IPS DF 6.9 (cell line): ENCODE measurements around the gene CUX1.

Experiments used
- DNase-seq: peaks from one replicate; pipeline ENCODE4 v3.0.0-alpha.2; 2013; ENCODE audit warnings: low read depth, low spot score
- H3K27ac ChIP-seq: one replicate; pipeline ENCODE4 v1.5.1; 2013; ENCODE audit warnings: low read length, control low read depth
- H3K27me3 ChIP-seq: 2 replicates; pipeline ENCODE4 v1.6.1; 2013; ENCODE audit warnings: mild to moderate bottlenecking, low read length; ENCODE audit not compliant: control insufficient read depth, insufficient read depth
- H3K36me3 ChIP-seq: 2 replicates; pipeline ENCODE4 v1.6.1; 2013; ENCODE audit warnings: low read length; ENCODE audit not compliant: control insufficient read depth, insufficient read depth
- H3K4me1 ChIP-seq: 2 replicates; pipeline ENCODE4 v1.6.1; 2013; ENCODE audit warnings: low read length; ENCODE audit not compliant: control insufficient read depth, insufficient read depth
- H3K4me3 ChIP-seq: 2 replicates; pipeline ENCODE4 v1.5.1; 2013; ENCODE audit warnings: mild to moderate bottlenecking, low read length
- H3K9me3 ChIP-seq: 2 replicates; pipeline ENCODE4 v1.6.1; 2013; ENCODE audit warnings: low read length, inconsistent platforms; ENCODE audit not compliant: control insufficient read depth, insufficient read depth
- WGBS: extraction: QIAGEN DNeasy Blood & Tissue Kit; methylation state at CpG from one replicate; pipeline ENCODE4 v1.1.7; 2013; ENCODE audit warnings: mixed read lengths, missing lambda C conversion rate; ENCODE audit not compliant: insufficient read length, insufficient coverage; 5-methylcytosine and 5-hydroxymethylcytosine counted together

Gene CUX1

DNA sequence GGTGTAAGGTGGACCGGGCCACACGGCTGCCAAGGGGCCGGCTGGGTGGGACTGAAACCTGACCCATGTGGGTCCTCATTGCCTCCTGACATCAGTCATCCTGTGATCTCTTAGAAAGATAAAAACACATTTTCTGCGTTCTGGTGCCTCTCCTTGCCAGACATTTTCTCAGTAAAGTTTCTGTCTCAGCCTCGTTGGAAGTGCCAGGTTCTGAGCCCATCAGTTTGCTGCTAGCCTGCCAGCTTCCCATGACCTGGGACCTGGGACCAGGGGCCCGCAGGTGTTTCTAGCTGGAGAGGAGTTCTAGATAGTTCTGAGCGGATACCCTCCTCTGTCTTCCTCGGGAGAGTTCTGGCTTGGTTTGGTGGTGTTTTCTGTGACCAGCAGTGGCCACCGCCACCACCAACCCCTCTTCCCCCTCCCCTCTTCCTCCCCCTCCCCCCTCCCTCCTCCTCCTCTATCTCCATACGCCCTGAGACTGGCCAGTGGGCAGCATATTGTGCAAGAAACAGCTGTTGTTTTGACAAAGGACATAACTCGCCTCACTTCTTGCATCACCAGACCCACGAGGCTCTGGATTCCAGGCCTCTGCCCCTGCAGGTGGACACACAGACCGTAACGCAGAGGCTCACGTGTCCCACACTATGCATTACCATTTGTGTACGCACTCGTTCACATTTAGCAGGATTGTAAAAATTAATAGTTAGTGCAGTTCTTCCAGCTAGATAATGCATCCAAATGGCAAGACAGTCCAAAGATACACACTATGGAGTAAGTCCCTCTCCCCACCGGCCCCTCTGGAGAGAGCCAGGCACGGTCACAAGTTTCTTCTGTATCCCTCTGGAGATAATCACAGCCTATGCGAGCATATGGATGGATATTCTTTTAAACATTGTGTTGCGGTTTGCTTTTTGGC is 94.6 kb downstream of the CUX1 start:
- no peaks in the 10 kb centered on the region for H3K9me3 ChIP-seq
- H3K4me1 ChIP-seq: peaks cover 6% of the 10 kb centered on the region; the same call in 1 of the 2 replicates
- H3K27me3 ChIP-seq: no peaks in the 10 kb centered on the region
- no peak for DNase-seq
- H3K27ac ChIP-seq: no peak overlapping the region
- no peak overlapping the region for H3K4me3 ChIP-seq
- H3K36me3 ChIP-seq: no peaks in the 10 kb centered on the region
- WGBS: no CpG with 5 or more reads among the region's 21 CpGs

DNA sequence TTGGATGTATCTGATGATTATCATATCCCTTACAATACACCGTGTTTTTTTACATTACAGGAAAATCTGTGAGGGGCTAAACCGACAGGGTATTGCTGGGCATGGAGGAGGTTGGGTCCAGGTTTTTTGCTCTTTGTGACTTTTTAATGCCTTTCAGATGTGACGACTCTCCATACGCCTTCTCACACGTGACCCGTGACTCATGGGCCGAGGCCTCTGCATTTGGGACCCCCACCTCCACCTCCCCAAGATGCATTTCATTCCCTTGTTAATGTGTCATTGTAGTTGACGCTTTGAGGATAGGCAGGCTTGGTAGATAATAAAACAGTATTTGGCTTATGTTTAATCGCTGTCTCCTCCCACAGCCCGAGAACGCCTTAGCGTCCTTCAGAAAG is 95.3 kb downstream of the CUX1 start:
- WGBS: no CpG with 5 or more reads among the region's 12 CpGs
- Histone ChIP-seq H3K36me3 (no peaks in the 10 kb centered on the region), H3K9me3 (no peaks in the 10 kb centered on the region), H3K27ac (no peak overlapping the region), H3K4me1 (peaks cover 6% of the 10 kb centered on the region; the same call in 1 of the 2 replicates), H3K27me3 (no peaks in the 10 kb centered on the region), H3K4me3 (no peak overlapping the region)
- no peak for DNase-seq

DNA sequence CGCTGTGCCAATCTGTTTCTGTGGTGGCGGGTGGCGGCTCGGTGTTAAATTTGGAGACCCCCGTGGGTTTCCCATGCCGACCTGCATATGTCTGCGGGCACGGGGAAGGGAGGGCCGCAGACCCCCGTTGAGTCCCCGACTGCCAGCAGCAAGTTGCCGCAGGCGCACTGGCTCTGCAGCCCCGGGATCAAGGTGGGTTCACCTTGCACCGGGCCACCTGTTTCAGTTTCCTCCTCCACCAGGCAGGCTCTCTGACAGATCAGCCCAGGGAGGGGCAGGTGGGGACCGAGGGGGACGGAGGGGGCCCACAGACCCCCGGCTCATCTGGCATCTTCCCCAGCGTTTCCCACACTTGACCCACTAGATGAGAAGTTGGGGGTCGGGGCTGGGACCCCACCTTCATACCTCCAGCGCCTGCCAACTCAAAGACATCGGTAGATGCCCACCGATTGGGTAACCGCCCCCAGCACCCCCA is 95.9 kb downstream of the CUX1 start:
- no peak for DNase-seq
- Histone ChIP-seq H3K4me3 (no peak overlapping the region), H3K27me3 (no peaks in the 10 kb centered on the region), H3K9me3 (no peaks in the 10 kb centered on the region), H3K36me3 (0 out of 2 replicates have a peak, but pooled peaks cover 2% of the 10 kb centered on the region), H3K27ac (no peak overlapping the region), H3K4me1 (peaks cover 6% of the 10 kb centered on the region; the same call in 1 of the 2 replicates)
- no CpG with 5 or more reads among the region's 24 CpGs for WGBS

DNA sequence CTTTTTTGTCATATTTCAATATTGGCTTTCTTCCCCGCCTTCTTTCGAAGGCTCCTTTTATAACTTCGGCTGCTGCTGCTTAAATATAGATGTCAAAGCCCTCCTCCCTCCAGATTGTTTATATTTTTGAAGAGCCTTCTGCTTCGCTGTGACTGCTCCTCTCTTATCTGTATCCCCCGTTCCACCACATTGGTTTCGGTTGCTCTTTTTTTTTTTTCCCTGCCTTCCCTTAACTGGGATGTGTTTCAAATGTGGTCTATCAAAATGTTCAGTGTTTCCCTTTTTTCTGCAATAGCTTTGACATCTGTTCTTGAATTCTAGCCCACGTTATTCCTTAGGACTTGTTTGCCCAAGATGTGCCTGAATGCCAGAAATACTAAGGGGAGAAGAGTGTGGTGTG is 96.4 kb downstream of the CUX1 start:
- DNase-seq: no peak

DNA sequence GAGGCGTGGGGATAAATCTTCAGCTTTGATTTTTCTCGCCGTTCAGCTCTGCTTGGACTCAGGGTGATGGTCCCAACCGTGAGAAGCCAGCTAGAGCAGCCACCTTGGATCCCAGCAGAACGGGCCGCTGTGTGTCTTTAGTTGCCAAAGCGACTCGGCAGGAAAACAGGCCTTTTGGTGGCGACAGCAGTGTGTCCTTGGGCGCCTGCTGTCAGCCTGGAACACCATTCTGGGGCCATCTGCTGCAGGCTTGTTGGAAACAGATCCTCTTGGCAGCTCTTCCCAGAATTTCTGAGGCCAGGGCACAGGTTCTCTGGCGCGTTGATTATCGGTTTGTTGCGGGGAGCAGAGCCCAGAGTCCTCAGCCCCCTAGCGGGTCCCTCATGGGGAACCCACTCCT is 97.6 kb downstream of the CUX1 start:
- WGBS: no CpG with 5 or more reads among the region's 15 CpGs
- no peak overlapping the region for H3K4me3 ChIP-seq
- H3K27me3 ChIP-seq: no peaks in the 10 kb centered on the region
- no peak overlapping the region for H3K27ac ChIP-seq
- H3K4me1 ChIP-seq: peaks cover 6% of the 10 kb centered on the region; the same call in 1 of the 2 replicates
- DNase-seq: no peak
- H3K36me3 ChIP-seq: 0 out of 2 replicates have a peak, but pooled peaks cover 2% of the 10 kb centered on the region
- H3K9me3 ChIP-seq: no peaks in the 10 kb centered on the region

More for the DNA sequence above, 96.4 kb downstream of the CUX1 start:
- Histone ChIP-seq H3K9me3 (no peaks in the 10 kb centered on the region), H3K36me3 (0 out of 2 replicates have a peak, but pooled peaks cover 2% of the 10 kb centered on the region), H3K27me3 (no peaks in the 10 kb centered on the region), H3K4me3 (no peak overlapping the region), H3K4me1 (peaks cover 6% of the 10 kb centered on the region; the same call in 1 of the 2 replicates), H3K27ac (no peak overlapping the region)
- WGBS: no CpG with 5 or more reads among the region's 7 CpGs

DNA sequence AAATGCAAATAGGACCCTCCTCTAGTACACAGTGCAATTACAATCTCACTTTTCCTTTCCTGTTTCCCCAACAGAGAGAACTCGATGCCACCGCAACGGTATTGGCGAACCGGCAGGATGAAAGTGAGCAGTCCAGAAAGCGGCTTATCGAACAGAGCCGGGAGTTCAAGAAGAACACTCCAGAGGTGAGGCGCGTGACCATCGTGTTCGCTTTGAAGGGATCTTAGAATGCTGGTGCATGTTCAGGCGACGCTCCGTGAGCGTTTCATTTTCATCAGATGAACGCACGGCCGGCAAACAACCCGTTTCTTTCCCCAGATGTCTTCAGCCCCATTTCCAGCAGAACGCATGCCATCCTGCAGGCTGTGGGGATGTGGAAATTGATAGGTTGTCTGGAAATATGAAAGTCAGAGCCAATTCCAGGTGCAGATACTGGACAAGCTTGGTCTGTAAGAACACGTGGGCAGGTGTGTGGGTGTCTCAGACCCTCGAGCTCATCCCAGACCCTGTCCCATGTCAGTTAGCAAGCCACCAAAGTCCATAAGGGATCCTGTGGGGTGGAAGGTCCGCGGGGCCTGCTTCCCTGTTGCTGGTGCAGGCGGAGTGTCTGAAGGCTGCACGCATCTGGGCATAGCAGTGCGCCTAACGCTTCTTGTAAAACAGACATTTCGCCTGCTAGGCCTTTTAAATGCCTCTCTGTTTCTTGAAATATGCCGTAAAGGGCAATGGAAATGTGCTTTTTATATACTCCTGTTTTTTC is 98.8 kb downstream of the CUX1 start:
- H3K36me3 ChIP-seq: 0 out of 2 replicates have a peak, but pooled peaks cover 2% of the 10 kb centered on the region
- no CpG with 5 or more reads among the region's 31 CpGs for WGBS
- H3K4me3 ChIP-seq: no peak overlapping the region
- H3K27ac ChIP-seq: no peak overlapping the region
- H3K9me3 ChIP-seq: no peaks in the 10 kb centered on the region
- H3K4me1 ChIP-seq: peaks cover 2% of the 10 kb centered on the region; the same call in 1 of the 2 replicates
- H3K27me3 ChIP-seq: no peaks in the 10 kb centered on the region
- DNase-seq: no peak

DNA sequence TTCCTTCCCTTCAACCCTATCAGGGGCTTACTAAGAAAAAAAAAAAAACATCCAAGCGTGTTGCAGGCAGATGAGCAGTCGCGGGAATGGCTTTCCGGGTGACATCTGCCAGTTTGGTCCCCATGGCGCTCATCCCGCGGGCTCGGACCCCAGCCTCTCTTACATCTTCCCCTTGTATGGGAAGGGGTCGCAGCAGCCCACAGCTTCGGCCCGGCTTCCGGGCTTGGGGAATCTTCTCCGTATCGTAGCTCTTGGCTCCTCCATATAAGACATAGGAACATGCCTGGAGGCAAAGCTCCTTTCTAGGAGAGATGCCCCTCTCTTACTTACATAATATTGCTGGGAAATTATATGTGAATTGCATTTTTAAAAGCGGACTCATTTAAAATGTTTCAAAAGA is 99.5 kb downstream of the CUX1 start:
- 0 out of 2 replicates have a peak, but pooled peaks cover 2% of the 10 kb centered on the region for H3K36me3 ChIP-seq
- no peak for DNase-seq
- no peaks in the 10 kb centered on the region for H3K9me3 ChIP-seq
- H3K4me1 ChIP-seq: 0 out of 2 replicates have a peak, but pooled peaks cover 2% of the 10 kb centered on the region
- no peak overlapping the region for H3K4me3 ChIP-seq
- H3K27ac ChIP-seq: no peak overlapping the region
- H3K27me3 ChIP-seq: no peaks in the 10 kb centered on the region
- WGBS: no CpG with 5 or more reads among the region's 15 CpGs

DNA sequence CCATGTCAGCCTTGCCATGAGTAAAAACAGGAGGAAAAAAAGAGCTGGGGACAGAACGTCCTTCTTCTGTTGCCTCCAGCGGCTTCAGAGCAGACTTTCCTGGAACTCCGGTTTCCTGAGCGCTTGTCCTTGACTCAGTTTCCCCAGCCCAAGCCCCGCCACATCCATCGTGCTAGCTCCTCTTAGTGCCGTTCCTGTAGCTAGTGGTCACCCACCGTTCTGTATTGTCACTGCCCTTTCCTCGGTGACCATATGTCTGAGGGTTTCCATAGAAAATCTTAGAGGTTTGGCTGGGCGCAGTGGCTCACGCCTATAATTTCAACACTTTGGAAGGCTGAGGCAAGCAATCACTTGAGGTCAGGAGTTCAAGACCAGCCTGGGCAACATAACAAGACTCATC is 100.1 kb downstream of the CUX1 start:
- H3K36me3 ChIP-seq: 0 out of 2 replicates have a peak, but pooled peaks cover 2% of the 10 kb centered on the region
- DNase-seq: no peak
- H3K4me3 ChIP-seq: no peak overlapping the region
- H3K4me1 ChIP-seq: peaks cover 5% of the 10 kb centered on the region
- no CpG with 5 or more reads among the region's 11 CpGs for WGBS
- no peak overlapping the region for H3K27ac ChIP-seq
- no peaks in the 10 kb centered on the region for H3K27me3 ChIP-seq
- H3K9me3 ChIP-seq: no peaks in the 10 kb centered on the region

DNA sequence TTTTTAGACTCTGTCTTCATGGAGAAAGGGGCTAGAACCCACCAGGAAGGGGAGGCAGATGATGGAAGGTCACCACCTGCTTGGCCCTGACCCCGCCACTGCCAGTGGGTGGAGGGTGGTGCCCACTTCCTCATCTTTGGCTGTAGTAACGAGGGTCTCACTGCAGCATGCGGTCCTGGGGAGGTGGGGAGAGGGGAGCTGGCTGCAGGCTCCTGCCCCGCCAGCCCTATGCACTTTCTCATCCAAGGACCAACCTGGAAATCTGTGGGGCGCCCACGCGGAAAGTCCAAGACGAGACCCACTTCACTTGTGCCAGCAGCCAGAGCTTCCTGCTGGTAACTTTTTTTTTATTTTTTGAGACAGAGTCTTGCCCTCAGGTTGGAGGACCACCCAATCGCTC is 101.0 kb downstream of the CUX1 start:
- H3K27me3 ChIP-seq: no peaks in the 10 kb centered on the region
- no peak overlapping the region for H3K27ac ChIP-seq
- no peak for DNase-seq
- WGBS: no CpG with 5 or more reads among the region's 9 CpGs
- no peaks in the 10 kb centered on the region for H3K9me3 ChIP-seq
- H3K4me1 ChIP-seq: peaks cover 4% of the 10 kb centered on the region
- H3K4me3 ChIP-seq: no peak overlapping the region
- 0 out of 2 replicates have a peak, but pooled peaks cover 2% of the 10 kb centered on the region for H3K36me3 ChIP-seq
